ENCODE measurements around the gene CEP85.
"Not testable (repeated sequence)": the region's sequence is repeated elsewhere in the genome, so short reads cannot be mapped to it uniquely, and the experiment has no call there.

CEP85 gene

GRCh38 chr1:26225033-26225831 lies 8.8 kb upstream of the CEP85 start:
- Histone ChIP-seq H3K4me3 (ENCODE audit: low read length) (peak overlapping the region; percentile 63), H3K4me2 (ENCODE audit: low read length) (peak overlapping the region; percentile 89), H3K27me3 (ENCODE audit: control insufficient read depth, insufficient read depth, low read length) (peaks cover 39% of the 10 kb centered on the region), H3K9me3 (replicated peaks; ENCODE audit: low read length) (no peaks in the 10 kb centered on the region), H3K4me1 (ENCODE audit: control insufficient read depth, insufficient read depth, low read length) (peaks cover 7% of the 10 kb centered on the region), H3K36me3 (ENCODE audit: insufficient read depth, low read length) (no peaks in the 10 kb centered on the region), H3K9ac (ENCODE audit: low read depth, low read length) (no peak overlapping the region)

GRCh38 chr1:26230682-26231081 lies 3.3 kb upstream of the CEP85 start:
- not testable (repeated sequence) for H3K4me2 ChIP-seq (ENCODE audit: low read length); H3K9me3 ChIP-seq (replicated peaks; ENCODE audit: low read length); H3K9ac ChIP-seq (ENCODE audit: low read depth, low read length); H3K36me3 ChIP-seq (ENCODE audit: insufficient read depth, low read length); H3K4me1 ChIP-seq (ENCODE audit: control insufficient read depth, insufficient read depth, low read length); H3K4me3 ChIP-seq (ENCODE audit: low read length)
- H3K27me3 ChIP-seq (ENCODE audit: control insufficient read depth, insufficient read depth, low read length), result peaks cover 16% of the 10 kb centered on the region

- Histone ChIP-seq H3K4me3 (ENCODE audit: low read length) (peak overlapping the region; percentile 98), H3K27me3 (ENCODE audit: control insufficient read depth, insufficient read depth, low read length) (no peaks in the 10 kb centered on the region), H3K9me3 (replicated peaks; ENCODE audit: low read length) (no peaks in the 10 kb centered on the region), H3K4me2 (ENCODE audit: low read length) (peak overlapping the region; percentile 89), H3K36me3 (ENCODE audit: insufficient read depth, low read length) (no peaks in the 10 kb centered on the region), H3K9ac (ENCODE audit: low read depth, low read length) (peak overlapping the region; percentile 88), H3K4me1 (ENCODE audit: control insufficient read depth, insufficient read depth, low read length) (peaks cover 22% of the 10 kb centered on the region)
Measured at GRCh38 chr1:26234644-26235370, 807 bp downstream of the CEP85 start.

GRCh38 chr1:26237230-26237966 lies 3.4 kb downstream of the CEP85 start:
- Histone ChIP-seq H3K9ac (ENCODE audit: low read depth, low read length) (no peak overlapping the region), H3K4me3 (ENCODE audit: low read length) (no peak overlapping the region), H3K4me2 (ENCODE audit: low read length) (peak overlapping the region; percentile 44)

GRCh38 chr1:26239936-26240335 lies 5.9 kb downstream of the CEP85 start:
- Histone ChIP-seq H3K4me2 (ENCODE audit: low read length) (peak overlapping the region; percentile 31), H3K9me3 (replicated peaks; ENCODE audit: low read length) (no peaks in the 10 kb centered on the region), H3K9ac (ENCODE audit: low read depth, low read length) (no peak overlapping the region), H3K4me1 (ENCODE audit: control insufficient read depth, insufficient read depth, low read length) (peaks cover 19% of the 10 kb centered on the region), H3K4me3 (ENCODE audit: low read length) (no peak overlapping the region), H3K27me3 (ENCODE audit: control insufficient read depth, insufficient read depth, low read length) (no peaks in the 10 kb centered on the region), H3K36me3 (ENCODE audit: insufficient read depth, low read length) (peaks cover 3% of the 10 kb centered on the region)

More at GRCh38 chr1:26237230-26237966, 3.4 kb downstream of the CEP85 start:
- Histone ChIP-seq H3K9me3 (replicated peaks; ENCODE audit: low read length) (no peaks in the 10 kb centered on the region), H3K27me3 (ENCODE audit: control insufficient read depth, insufficient read depth, low read length) (no peaks in the 10 kb centered on the region), H3K36me3 (ENCODE audit: insufficient read depth, low read length) (no peaks in the 10 kb centered on the region), H3K4me1 (ENCODE audit: control insufficient read depth, insufficient read depth, low read length) (peaks cover 25% of the 10 kb centered on the region)

- no peaks in the 10 kb centered on the region for H3K9me3 ChIP-seq (replicated peaks; ENCODE audit: low read length)
Measured at GRCh38 chr1:26252718-26253117, 18.7 kb downstream of the CEP85 start.

GRCh38 chr1:26254404-26254803 lies 20.4 kb downstream of the CEP85 start:
- Histone ChIP-seq H3K4me2 (ENCODE audit: low read length) (no peak overlapping the region), H3K9me3 (replicated peaks; ENCODE audit: low read length) (no peaks in the 10 kb centered on the region), H3K9ac (ENCODE audit: low read depth, low read length) (no peak overlapping the region), H3K4me1 (ENCODE audit: control insufficient read depth, insufficient read depth, low read length) (no peaks in the 10 kb centered on the region), H3K4me3 (ENCODE audit: low read length) (no peak overlapping the region), H3K27me3 (ENCODE audit: control insufficient read depth, insufficient read depth, low read length) (no peaks in the 10 kb centered on the region), H3K36me3 (ENCODE audit: insufficient read depth, low read length) (peaks cover 17% of the 10 kb centered on the region)

More at GRCh38 chr1:26252718-26253117, 18.7 kb downstream of the CEP85 start:
- Histone ChIP-seq H3K4me1 (ENCODE audit: control insufficient read depth, insufficient read depth, low read length) (no peaks in the 10 kb centered on the region), H3K27me3 (ENCODE audit: control insufficient read depth, insufficient read depth, low read length) (no peaks in the 10 kb centered on the region), H3K9ac (ENCODE audit: low read depth, low read length) (no peak overlapping the region), H3K36me3 (ENCODE audit: insufficient read depth, low read length) (peaks cover 15% of the 10 kb centered on the region), H3K4me3 (ENCODE audit: low read length) (no peak overlapping the region), H3K4me2 (ENCODE audit: low read length) (no peak overlapping the region)

- H3K36me3 ChIP-seq (ENCODE audit: insufficient read depth, low read length), result peaks cover 23% of the 10 kb centered on the region
- H3K9me3 ChIP-seq (replicated peaks; ENCODE audit: low read length), result no peaks in the 10 kb centered on the region
- H3K4me2 ChIP-seq (ENCODE audit: low read length), result no peak overlapping the region
- no peak overlapping the region for H3K9ac ChIP-seq (ENCODE audit: low read depth, low read length)
- no peaks in the 10 kb centered on the region for H3K27me3 ChIP-seq (ENCODE audit: control insufficient read depth, insufficient read depth, low read length)
- H3K4me3 ChIP-seq (ENCODE audit: low read length), result no peak overlapping the region
- no peaks in the 10 kb centered on the region for H3K4me1 ChIP-seq (ENCODE audit: control insufficient read depth, insufficient read depth, low read length)
Measured at GRCh38 chr1:26257222-26257621, 23.2 kb downstream of the CEP85 start.

GRCh38 chr1:26259005-26259404 lies 25.0 kb downstream of the CEP85 start:
- H3K27me3 ChIP-seq (ENCODE audit: control insufficient read depth, insufficient read depth, low read length), result no peaks in the 10 kb centered on the region
- no peak overlapping the region for H3K9ac ChIP-seq (ENCODE audit: low read depth, low read length)
- no peaks in the 10 kb centered on the region for H3K9me3 ChIP-seq (replicated peaks; ENCODE audit: low read length)
- no peak overlapping the region for H3K4me2 ChIP-seq (ENCODE audit: low read length)
- no peaks in the 10 kb centered on the region for H3K4me1 ChIP-seq (ENCODE audit: control insufficient read depth, insufficient read depth, low read length)
- H3K36me3 ChIP-seq (ENCODE audit: insufficient read depth, low read length), result peaks cover 23% of the 10 kb centered on the region
- no peak overlapping the region for H3K4me3 ChIP-seq (ENCODE audit: low read length)

- peaks cover 23% of the 10 kb centered on the region for H3K36me3 ChIP-seq (ENCODE audit: insufficient read depth, low read length)
- H3K4me3 ChIP-seq (ENCODE audit: low read length), result no peak overlapping the region
Measured at GRCh38 chr1:26259578-26259977, 25.6 kb downstream of the CEP85 start.

GRCh38 chr1:26263212-26263611 lies 29.2 kb downstream of the CEP85 start:
- no peak overlapping the region for H3K4me3 ChIP-seq (ENCODE audit: low read length)
- H3K27me3 ChIP-seq (ENCODE audit: control insufficient read depth, insufficient read depth, low read length), result no peaks in the 10 kb centered on the region
- no peaks in the 10 kb centered on the region for H3K4me1 ChIP-seq (ENCODE audit: control insufficient read depth, insufficient read depth, low read length)
- H3K9ac ChIP-seq (ENCODE audit: low read depth, low read length), result no peak overlapping the region
- no peak overlapping the region for H3K4me2 ChIP-seq (ENCODE audit: low read length)
- H3K9me3 ChIP-seq (replicated peaks; ENCODE audit: low read length), result no peaks in the 10 kb centered on the region
- peaks cover 17% of the 10 kb centered on the region for H3K36me3 ChIP-seq (ENCODE audit: insufficient read depth, low read length)

More at GRCh38 chr1:26259578-26259977, 25.6 kb downstream of the CEP85 start:
- Histone ChIP-seq H3K4me1 (ENCODE audit: control insufficient read depth, insufficient read depth, low read length) (no peaks in the 10 kb centered on the region), H3K9ac (ENCODE audit: low read depth, low read length) (no peak overlapping the region), H3K27me3 (ENCODE audit: control insufficient read depth, insufficient read depth, low read length) (no peaks in the 10 kb centered on the region), H3K4me2 (ENCODE audit: low read length) (no peak overlapping the region), H3K9me3 (replicated peaks; ENCODE audit: low read length) (no peaks in the 10 kb centered on the region)
